B cell (primary cell): ENCODE results near the gene HIPK2. TPM values are rescaled to one million over a fixed set of nuclear protein-coding genes. Genes with fewer than 3 reads are reported as not detected.

Experiments
- ATAC-seq: fragments of 200-7000 bp; cut with Tn5 transposase; one replicate; pipeline ENCODE4 v1.10.0; 2021; ENCODE audit warnings: low read depth, mild to moderate bottlenecking, moderate number of reproducible peaks, moderate library complexity
- CTCF ChIA-PET: fragments of 350-600 bp; sonication (Branson Sonifier 250); formaldehyde crosslinking; loops from one replicate; lab custom pipeline; 2021; ENCODE audit warnings: antibody characterized with exemption, inconsistent platforms; lab: Charles Lee
- POLR2A ChIA-PET: fragments of 350-600 bp; sonication (Branson Sonifier 250); formaldehyde crosslinking; loops from one replicate; lab custom pipeline; 2021; ENCODE audit warnings: antibody characterized with exemption; lab: Charles Lee
- DNase-seq: peaks from one replicate; pipeline ENCODE4 v3.0.0; 2013
- H2AFZ ChIP-seq: 2 replicates; pipeline ENCODE4 v1.6.1; 2012; ENCODE audit warnings: mild to moderate bottlenecking, low read depth, low read length; ENCODE audit not compliant: insufficient read depth, poor library complexity, severe bottlenecking
- H3K27ac ChIP-seq, 2 donors: 1 replicate in 1 of 2; 2 replicates in 1 of 2; pipeline ENCODE4 v1.5.1; 2012 to 2013; ENCODE audit warnings: low read length in 2 of 2, mild to moderate bottlenecking in 2 of 2, moderate library complexity in 1 of 2
- H3K27me3 ChIP-seq, 4 experiments: fragments of 200-600 bp in 1 of 4; sonication (generic) in 1 of 4; replicated peaks in 1 of 4; 1 replicate in 2 of 4; 2 replicates in 2 of 4; pipeline versions ENCODE4 v1.6.1 to v1.7.0; 2013 to 2016; ENCODE audit warnings: low read length in 3 of 4, mild to moderate bottlenecking in 2 of 4, mixed read lengths in 1 of 4, moderate library complexity in 1 of 4; ENCODE audit not compliant: insufficient read depth in 4 of 4, control insufficient read depth in 3 of 4; ENCODE audit errors: control extremely low read depth in 1 of 4
- H3K36me3 ChIP-seq, 2 experiments: replicated peaks in 1 of 2; 1 replicate in 1 of 2; 2 replicates in 1 of 2; pipeline versions ENCODE4 v1.6.1 to v1.7.1; 2013; ENCODE audit warnings: low read length in 1 of 2; ENCODE audit not compliant: insufficient read depth in 2 of 2, control insufficient read depth in 1 of 2; ENCODE audit errors: control extremely low read depth in 1 of 2, extremely low read depth in 1 of 2
- H3K4me1 ChIP-seq, 2 donors: fragments of 200-600 bp in 1 of 2; sonication (generic) in 1 of 2; 1 replicate in 1 of 2; 2 replicates in 1 of 2; pipeline versions ENCODE4 v1.5.1 to v1.6.1; 2013 to 2017; ENCODE audit warnings: low read length in 2 of 2; ENCODE audit not compliant: control insufficient read depth in 2 of 2, insufficient read depth in 2 of 2
- H3K4me2 ChIP-seq: replicated peaks from 2 replicates; pipeline ENCODE3; 2012; ENCODE audit warnings: mild to moderate bottlenecking, low read depth, low read length; ENCODE audit not compliant: poor library complexity, severe bottlenecking
- H3K4me3 ChIP-seq, 5 experiments: fragments of 200-600 bp in 1 of 5; sonication (generic) in 1 of 5; 1 replicate in 3 of 5; 2 replicates in 2 of 5; pipeline versions ENCODE4 v1.5.1 to v1.7.0; 2011 to 2016; ENCODE audit warnings: low read length in 4 of 5, mild to moderate bottlenecking in 4 of 5, low read depth in 2 of 5, control low read depth in 1 of 5, moderate library complexity in 1 of 5; ENCODE audit not compliant: insufficient read depth in 1 of 5; ENCODE audit errors: control extremely low read depth in 1 of 5, extremely low read depth in 1 of 5
- H3K79me2 ChIP-seq: fragments of 200-600 bp; sonication (generic); one replicate; pipeline ENCODE4 v1.6.0; 2016; ENCODE audit warnings: low read length; ENCODE audit not compliant: control insufficient read depth, insufficient read depth
- H3K9ac ChIP-seq: fragments of 200-600 bp; sonication (generic); 2 replicates; pipeline ENCODE4 v1.6.1; 2017; ENCODE audit warnings: mild to moderate bottlenecking, low read length, moderate library complexity
- H3K9me3 ChIP-seq, 3 donors: one replicate each; pipeline versions ENCODE4 v1.6.1 to v1.7.1; 2013; ENCODE audit warnings: low read length in 2 of 3; ENCODE audit not compliant: control insufficient read depth in 2 of 3, insufficient read depth in 1 of 3; ENCODE audit errors: control extremely low read depth in 1 of 3
- H4K20me1 ChIP-seq: 2 replicates; pipeline ENCODE4 v1.6.0; 2012; ENCODE audit warnings: mild to moderate bottlenecking, low read length; ENCODE audit not compliant: insufficient read depth, control insufficient read depth, poor library complexity, severe bottlenecking
- H3K27ac Mint-ChIP-seq: one replicate; pipeline ENCODE4 v1.8.0; 2021; ENCODE audit warnings: mixed read lengths
- H3K27me3 Mint-ChIP-seq: one replicate; pipeline ENCODE4 v1.8.0; 2021; ENCODE audit warnings: mixed read lengths
- H3K4me1 Mint-ChIP-seq: one replicate; pipeline ENCODE4 v1.8.0; 2021; ENCODE audit warnings: mixed read lengths
- H3K4me3 Mint-ChIP-seq: one replicate; pipeline ENCODE4 v1.8.0; 2021; ENCODE audit warnings: mixed read lengths
- H3K9me3 Mint-ChIP-seq: one replicate; pipeline ENCODE4 v1.8.0; 2022; ENCODE audit warnings: mixed read lengths; ENCODE audit not compliant: insufficient read depth
- EZH2 ChIP-seq: IDR thresholded peaks from 2 replicates; pipeline ENCODE4 v1.6.1; 2012; ENCODE audit warnings: borderline replicate concordance, low read depth, mild to moderate bottlenecking, moderate library complexity, low read length; ENCODE audit not compliant: insufficient read depth, poor library complexity, severe bottlenecking
- WGBS: methylation state at CpG from one replicate; pipeline ENCODE4 v1.1.5; 2013; ENCODE audit warnings: missing lambda C conversion rate; ENCODE audit not compliant: insufficient coverage; 5-methylcytosine and 5-hydroxymethylcytosine counted together
- intact Hi-C: fragments of 100-400 bp; cut with micrococcal nuclease; formaldehyde crosslinking; loops from one replicate; pipeline ENCODE4 v1.10.0; 2022
- polyA plus RNA-seq: library from polyadenylated mRNA; depleted of rRNA; stranded (reverse); fragments of >200 nt; gene quantifications from 2 replicates; pipeline ENCODE4 v1.2.3, GENCODE V29; 2012
- total RNA-seq, 2 donors: library from RNA; stranded (reverse); fragments of 120-200 nt in 1 of 2; gene quantifications; 1 replicate in 1 of 2; 2 replicates in 1 of 2; pipeline versions ENCODE4 v1.2.3 to v1.2.4, GENCODE V29; 2013 to 2022
- TF ChIP-seq, protein P1 (sequence below): fragments of 200-600 bp; IDR thresholded peaks from one replicate; pipeline ENCODE4 v1.8.0; 2022; ENCODE audit warnings: antibody characterized with exemption, mild to moderate bottlenecking

HIPK2 gene
- total and polyA plus RNA-seq, 2 donors (not counting 1 experiment from before 2014, with no cell fraction given), result 6.8 to 58.2 TPM

GRCh38 chr7:139727151-139727705, 50.6 kb downstream of the HIPK2 start:
- TF ChIP-seq, protein P1, sequence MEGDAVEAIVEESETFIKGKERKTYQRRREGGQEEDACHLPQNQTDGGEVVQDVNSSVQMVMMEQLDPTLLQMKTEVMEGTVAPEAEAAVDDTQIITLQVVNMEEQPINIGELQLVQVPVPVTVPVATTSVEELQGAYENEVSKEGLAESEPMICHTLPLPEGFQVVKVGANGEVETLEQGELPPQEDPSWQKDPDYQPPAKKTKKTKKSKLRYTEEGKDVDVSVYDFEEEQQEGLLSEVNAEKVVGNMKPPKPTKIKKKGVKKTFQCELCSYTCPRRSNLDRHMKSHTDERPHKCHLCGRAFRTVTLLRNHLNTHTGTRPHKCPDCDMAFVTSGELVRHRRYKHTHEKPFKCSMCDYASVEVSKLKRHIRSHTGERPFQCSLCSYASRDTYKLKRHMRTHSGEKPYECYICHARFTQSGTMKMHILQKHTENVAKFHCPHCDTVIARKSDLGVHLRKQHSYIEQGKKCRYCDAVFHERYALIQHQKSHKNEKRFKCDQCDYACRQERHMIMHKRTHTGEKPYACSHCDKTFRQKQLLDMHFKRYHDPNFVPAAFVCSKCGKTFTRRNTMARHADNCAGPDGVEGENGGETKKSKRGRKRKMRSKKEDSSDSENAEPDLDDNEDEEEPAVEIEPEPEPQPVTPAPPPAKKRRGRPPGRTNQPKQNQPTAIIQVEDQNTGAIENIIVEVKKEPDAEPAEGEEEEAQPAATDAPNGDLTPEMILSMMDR, result no peak
- TF ChIP-seq EZH2, result no peak
- peak overlapping the region; percentile 68 for H3K27ac Mint-ChIP-seq
- H2AFZ ChIP-seq, result no peak overlapping the region
- no peaks in the 10 kb centered on the region for H3K36me3 ChIP-seq
- H3K4me1 Mint-ChIP-seq, result peaks cover 53% of the 10 kb centered on the region
- no peak overlapping the region for H3K9ac ChIP-seq
- H4K20me1 ChIP-seq, result no peaks in the 10 kb centered on the region
- peak overlapping the region; percentile 27 for H3K4me2 ChIP-seq
- H3K4me3 Mint-ChIP-seq, result peak overlapping the region; percentile 45
- POLR2A ChIA-PET, result interaction anchor here (0.6 kb wide), 1 partner anchor 18 kb away, joined by 4 read pairs; no protein-coding TSS in a partner anchor
- peaks cover 44% of the 10 kb centered on the region for H3K79me2 ChIP-seq
- no peaks in the 10 kb centered on the region for H3K27me3 Mint-ChIP-seq
- H3K27ac ChIP-seq, result peak overlapping the region; percentile 86 to 89
- WGBS, result 48% methylated on average over 2 of the region's 3 CpGs
- intact Hi-C loops, result loop anchor here (5.0 kb wide), 1 partner anchor 80 kb away; no protein-coding TSS in a partner anchor
- ATAC-seq (no peak), DNase-seq (no peak)
- H3K4me3 ChIP-seq, result no peak overlapping the region
- H3K27me3 ChIP-seq, result no peaks in the 10 kb centered on the region
- peaks cover 39 to 42% of the 10 kb centered on the region in 2 donors for H3K4me1 ChIP-seq
- no peaks in the 10 kb centered on the region for H3K9me3 Mint-ChIP-seq
- no peaks in the 10 kb centered on the region for H3K9me3 ChIP-seq
- CTCF ChIA-PET, result interaction anchor here (0.9 kb wide), 1 partner anchor 80 kb away, joined by 3 read pairs; no protein-coding TSS in a partner anchor

- Mint-ChIP-seq H3K27me3 (no peaks in the 10 kb centered on the region), H3K4me3 (peak overlapping the region; percentile 45), H3K4me1 (peaks cover 46% of the 10 kb centered on the region), H3K27ac (peak overlapping the region; percentile 68), H3K9me3 (no peaks in the 10 kb centered on the region)
- Histone ChIP-seq H3K36me3 (no peaks in the 10 kb centered on the region), H3K9ac (no peak overlapping the region), H3K4me1 (peaks cover 34 to 35% of the 10 kb centered on the region in 2 donors), H3K4me2 (peak overlapping the region; percentile 27), H3K27me3 (no peaks in the 10 kb centered on the region), H3K4me3 (no peak overlapping the region), H4K20me1 (no peaks in the 10 kb centered on the region), H3K79me2 (peaks cover 44% of the 10 kb centered on the region), H2AFZ (peak overlapping the region; percentile 14), H3K9me3 (no peaks in the 10 kb centered on the region), H3K27ac (peak overlapping the region; percentile 86 to 89)
- ATAC-seq (no peak), DNase-seq (no peak)
- TF ChIP-seq, protein P1, result no peak
- TF ChIP-seq EZH2, result no peak
- ChIA-PET POLR2A (interaction anchor here (0.6 kb wide), 1 partner anchor 633 kb away, joined by 5 read pairs; no protein-coding TSS in a partner anchor), CTCF (no interaction called here)
- intact Hi-C loops, result loop anchor here (5.0 kb wide), 1 partner anchor 79 kb away; no protein-coding TSS in a partner anchor
- 62% methylated on average over 3 of the region's 3 CpGs for WGBS
Measured at GRCh38 chr7:139726485-139726869, 51.3 kb downstream of the HIPK2 start.
